Activated CD4-positive, alpha-beta memory T cell treated with anti-CD3 and anti-CD28 coated beads for 36 hours (primary cell): ENCODE measurements around the gene SGK2. TPM values are rescaled to one million over a fixed set of nuclear protein-coding genes. Genes with fewer than 3 reads are reported as not detected.

Source experiments
- CTCF ChIA-PET: fragments of 350-600 bp; sonication (Branson Sonifier 250); formaldehyde crosslinking; loops from one replicate; lab custom pipeline; 2021; ENCODE audit warnings: antibody characterized with exemption, inconsistent platforms; lab: Charles Lee
- POLR2A ChIA-PET: fragments of 350-600 bp; sonication (Branson Sonifier 250); formaldehyde crosslinking; loops from one replicate; lab custom pipeline; 2021; ENCODE audit warnings: antibody characterized with exemption; lab: Charles Lee
- DNase-seq: peaks from one replicate; pipeline ENCODE4 v3.0.0-alpha.2; 2020
- H3K27ac Mint-ChIP-seq: one replicate; pipeline ENCODE4 v1.8.0; 2021; ENCODE audit warnings: mixed read lengths
- H3K27me3 Mint-ChIP-seq: one replicate; pipeline ENCODE4 v1.8.0; 2021; ENCODE audit warnings: mixed read lengths
- H3K36me3 Mint-ChIP-seq: one replicate; pipeline ENCODE4 v1.8.0; 2021; ENCODE audit warnings: mixed read lengths
- H3K4me1 Mint-ChIP-seq: one replicate; pipeline ENCODE4 v1.8.0; 2021; ENCODE audit warnings: low read depth, mixed read lengths
- H3K4me3 Mint-ChIP-seq: one replicate; pipeline ENCODE4 v1.8.0; 2021; ENCODE audit warnings: mild to moderate bottlenecking, mixed read lengths
- H3K9me3 Mint-ChIP-seq: one replicate; pipeline ENCODE4 v1.8.0; 2021; ENCODE audit warnings: mixed read lengths
- intact Hi-C: fragments of 100-400 bp; cut with micrococcal nuclease; formaldehyde crosslinking; loops from one replicate; pipeline ENCODE4 v1.15.1; 2023
- total RNA-seq, 2 experiments: library from RNA; stranded (reverse); gene quantifications; one replicate each; pipeline ENCODE4 v1.2.3, GENCODE V29; 2021

SGK2 gene
- total RNA-seq, 2 experiments from 2014 or later, result 0.62 to 0.87 TPM

DNA sequence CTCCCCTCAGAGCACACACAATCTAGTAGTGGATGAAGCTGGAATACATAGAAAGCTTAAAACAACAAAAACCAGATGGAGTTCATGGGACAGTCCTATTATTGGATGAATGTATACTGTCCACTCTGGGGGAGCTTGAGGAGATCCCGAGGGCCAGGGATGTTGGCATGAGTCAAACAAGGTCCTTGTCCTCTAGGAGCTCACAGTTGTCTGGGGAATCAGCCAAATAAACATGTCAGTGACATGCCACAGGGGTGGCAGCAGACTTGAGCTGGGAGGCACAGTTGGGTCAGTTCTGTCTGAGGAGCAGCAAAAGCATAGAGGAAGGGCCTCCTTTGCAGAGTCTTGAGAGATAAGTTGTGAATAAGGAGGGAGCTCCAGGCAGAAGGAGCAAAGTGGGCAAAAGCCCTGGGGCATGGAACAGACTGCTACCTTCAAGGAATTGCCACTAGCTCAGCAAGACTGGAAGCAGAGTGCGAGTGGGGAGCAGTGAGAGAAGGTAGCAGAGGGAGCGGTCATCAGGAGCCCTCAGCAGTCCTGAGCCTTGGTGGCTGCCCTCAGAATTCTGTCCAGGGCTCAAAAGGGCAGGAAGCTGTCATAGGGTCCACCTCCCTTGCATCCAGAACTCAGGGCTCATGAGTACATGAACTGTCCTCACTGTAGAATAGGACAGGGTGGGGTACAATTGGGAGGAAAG, 29.2 kb upstream of the SGK2 start:
- POLR2A ChIA-PET, result no interaction called here

DNA sequence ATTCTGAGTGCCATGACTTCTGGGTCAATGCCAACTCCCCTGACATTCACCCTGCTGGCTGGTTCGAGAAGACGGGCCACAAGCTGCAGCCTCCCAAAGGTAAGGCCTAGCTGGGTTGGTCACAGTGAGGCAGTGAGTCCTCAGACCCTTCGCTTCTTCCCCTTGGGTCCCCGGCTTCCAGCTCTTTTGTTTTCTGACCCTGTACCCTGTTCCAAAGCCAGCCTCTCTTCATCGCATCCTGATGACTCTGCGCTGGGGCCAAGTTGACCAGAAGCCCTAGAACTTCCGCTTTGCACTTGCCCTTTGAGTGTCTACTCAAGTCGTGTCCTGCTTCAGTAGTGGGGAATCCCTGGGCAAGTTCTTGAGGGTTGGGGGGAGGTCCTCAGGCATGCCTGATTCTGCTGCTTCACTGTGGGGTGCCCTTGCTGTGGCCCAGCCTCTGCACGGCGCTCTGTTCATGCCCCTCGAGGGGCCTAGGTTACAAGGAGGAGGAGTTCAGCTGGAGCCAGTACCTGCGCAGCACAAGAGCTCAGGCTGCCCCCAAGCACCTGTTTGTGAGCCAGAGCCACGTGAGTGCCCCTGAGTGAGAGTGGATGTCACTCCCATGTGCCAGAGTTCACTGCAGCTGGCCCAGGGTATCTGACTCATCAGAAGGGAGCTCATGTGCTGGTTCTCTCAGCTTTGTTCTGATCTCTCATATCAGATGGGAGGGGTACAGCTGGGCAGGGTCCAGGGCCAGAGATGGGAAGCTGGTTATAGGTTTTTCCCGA, 28.3 kb upstream of the SGK2 start:
- ChIA-PET POLR2A (no interaction called here), CTCF (interaction anchor here (3.1 kb wide), 1 partner anchor 8 kb away, joined by 21 read pairs; no protein-coding TSS in a partner anchor)
- no peaks in the 10 kb centered on the region for H3K27me3 Mint-ChIP-seq

More for the DNA sequence above, 29.2 kb upstream of the SGK2 start:
- Mint-ChIP-seq H3K9me3 (no peaks in the 10 kb centered on the region), H3K4me1 (no peaks in the 10 kb centered on the region), H3K27me3 (no peaks in the 10 kb centered on the region), H3K4me3 (no peak overlapping the region), H3K27ac (no peak overlapping the region), H3K36me3 (no peaks in the 10 kb centered on the region)
- CTCF ChIA-PET, result interaction anchor here (1.1 to 3.1 kb wide), 2 partner anchors 9 to 12 kb away, joined by 3 to 21 read pairs; no protein-coding TSS in a partner anchor
- DNase-seq, result no peak
- intact Hi-C loops, result no loop called here

DNA sequence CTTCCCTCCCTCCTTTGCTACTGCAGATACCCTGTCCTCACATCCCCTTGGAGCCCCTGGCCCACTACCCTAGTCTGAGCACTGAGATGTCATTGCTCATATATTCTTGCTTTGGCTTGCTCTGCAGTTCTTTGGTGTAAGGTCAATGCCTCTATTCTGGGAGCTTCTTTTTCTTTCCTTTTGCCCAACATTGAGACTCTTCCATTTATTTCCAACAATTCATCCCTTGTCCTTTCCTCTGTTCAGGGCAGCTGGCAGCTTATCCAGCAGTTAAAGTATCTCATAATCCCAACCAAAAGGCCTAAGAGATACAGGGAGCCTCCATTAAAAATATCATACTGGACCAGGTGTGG, 27.8 kb upstream of the SGK2 start:
- Mint-ChIP-seq H3K4me3 (no peak overlapping the region), H3K4me1 (no peaks in the 10 kb centered on the region), H3K27ac (no peak overlapping the region), H3K36me3 (no peaks in the 10 kb centered on the region), H3K27me3 (no peaks in the 10 kb centered on the region), H3K9me3 (no peaks in the 10 kb centered on the region)
- ChIA-PET CTCF (no interaction called here), POLR2A (no interaction called here)
- no peak for DNase-seq
- intact Hi-C loops, result no loop called here

More for the DNA sequence above, 28.3 kb upstream of the SGK2 start:
- intact Hi-C loops, result no loop called here
- no peak for DNase-seq
- Mint-ChIP-seq H3K9me3 (no peaks in the 10 kb centered on the region), H3K36me3 (no peaks in the 10 kb centered on the region), H3K4me1 (no peaks in the 10 kb centered on the region), H3K27ac (no peak overlapping the region), H3K4me3 (no peak overlapping the region)

GRCh38 chr20:43532416-43533055, 26.3 kb upstream of the SGK2 start:
- Mint-ChIP-seq H3K4me1 (no peaks in the 10 kb centered on the region), H3K36me3 (no peaks in the 10 kb centered on the region), H3K27me3 (no peaks in the 10 kb centered on the region), H3K4me3 (no peak overlapping the region), H3K27ac (no peak overlapping the region), H3K9me3 (no peaks in the 10 kb centered on the region)
- no peak for DNase-seq
- CTCF ChIA-PET, result no interaction called here
- POLR2A ChIA-PET, result no interaction called here
- intact Hi-C loops, result no loop called here

- Mint-ChIP-seq H3K27me3 (no peaks in the 10 kb centered on the region), H3K27ac (no peak overlapping the region), H3K4me3 (no peak overlapping the region), H3K9me3 (no peaks in the 10 kb centered on the region), H3K4me1 (no peaks in the 10 kb centered on the region), H3K36me3 (no peaks in the 10 kb centered on the region)
- ChIA-PET CTCF (no interaction called here), POLR2A (no interaction called here)
- intact Hi-C loops, result no loop called here
- no peak for DNase-seq
Measured at GRCh38 chr20:43533060-43533459, 25.8 kb upstream of the SGK2 start.

DNA sequence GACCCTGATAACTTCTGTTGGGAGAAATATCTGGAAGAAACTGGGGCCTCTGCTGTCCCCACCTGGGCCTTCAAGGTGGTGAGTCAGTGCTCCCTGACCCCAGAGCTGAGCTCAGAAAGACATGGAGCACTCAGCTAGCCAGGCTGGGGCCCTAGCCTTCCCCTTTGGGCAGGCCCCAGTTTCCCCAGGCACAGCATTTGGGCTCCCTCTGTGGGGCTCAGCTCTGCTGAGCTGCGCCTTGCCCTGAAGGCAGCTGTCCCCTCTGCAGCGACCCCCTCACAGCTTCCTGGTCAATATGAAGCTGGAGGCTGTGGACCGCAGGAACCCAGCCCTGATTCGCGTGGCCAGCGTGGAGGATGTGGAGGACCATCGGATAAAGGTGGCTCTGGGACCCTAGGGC, 24.8 kb upstream of the SGK2 start:
- ChIA-PET POLR2A (no interaction called here), CTCF (interaction anchor here (9.7 kb wide), 1 partner anchor 158 kb away, joined by 86 read pairs; no protein-coding TSS in a partner anchor)
- Mint-ChIP-seq H3K36me3 (no peaks in the 10 kb centered on the region), H3K27ac (no peak overlapping the region), H3K9me3 (no peaks in the 10 kb centered on the region), H3K4me1 (no peaks in the 10 kb centered on the region), H3K4me3 (no peak overlapping the region), H3K27me3 (no peaks in the 10 kb centered on the region)
- intact Hi-C loops, result no loop called here
- no peak for DNase-seq

GRCh38 chr20:43534791-43535350, 24.0 kb upstream of the SGK2 start:
- ChIA-PET POLR2A (no interaction called here), CTCF (interaction anchor here (9.7 kb wide), 1 partner anchor 157 kb away, joined by 86 read pairs; no protein-coding TSS in a partner anchor)
- Mint-ChIP-seq H3K4me3 (no peak overlapping the region), H3K36me3 (no peaks in the 10 kb centered on the region), H3K4me1 (no peaks in the 10 kb centered on the region), H3K27me3 (no peaks in the 10 kb centered on the region), H3K27ac (no peak overlapping the region), H3K9me3 (no peaks in the 10 kb centered on the region)
- no peak for DNase-seq
- intact Hi-C loops, result loop anchor here (5.0 kb wide), 1 partner anchor 157 kb away; no protein-coding TSS in a partner anchor

DNA sequence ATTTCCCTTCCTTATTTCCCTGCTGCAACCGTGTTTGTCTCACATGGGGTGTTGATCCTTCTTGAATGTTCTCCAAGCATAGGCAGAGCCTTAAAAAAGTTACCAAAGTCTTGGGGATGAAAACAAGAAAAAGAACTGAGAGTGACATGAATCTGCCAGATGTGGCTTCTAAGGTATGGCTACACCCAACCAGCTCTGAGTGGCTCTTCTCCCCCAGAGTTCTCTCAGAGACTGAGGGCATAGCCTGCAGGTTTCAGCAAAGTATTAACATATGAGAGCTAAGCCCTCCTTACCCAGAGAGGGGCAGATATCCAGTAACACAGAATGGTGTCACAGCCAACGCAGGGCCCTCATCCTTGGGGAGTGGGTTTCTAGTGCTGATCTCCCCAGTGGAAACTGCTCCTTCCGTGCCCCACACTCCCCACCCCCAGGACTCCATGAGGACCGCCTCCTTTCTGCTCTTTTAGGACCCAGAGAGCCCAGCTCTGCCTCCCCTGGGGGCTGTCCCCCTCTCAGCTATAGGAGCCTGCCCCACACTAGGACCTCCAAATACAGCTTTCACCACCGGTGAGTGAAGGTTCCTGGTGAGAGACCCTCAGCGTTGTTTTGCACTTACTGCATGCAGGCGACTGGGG, 23.3 kb upstream of the SGK2 start:
- intact Hi-C loops, result loop anchor here (5.0 kb wide), 1 partner anchor 157 kb away; no protein-coding TSS in a partner anchor
- CTCF ChIA-PET, result interaction anchor here (1.6 to 9.7 kb wide), 2 partner anchors 38 to 157 kb away, joined by 3 to 86 read pairs; no protein-coding TSS in a partner anchor
- Mint-ChIP-seq H3K27me3 (no peaks in the 10 kb centered on the region), H3K9me3 (no peaks in the 10 kb centered on the region), H3K36me3 (no peaks in the 10 kb centered on the region), H3K4me1 (no peaks in the 10 kb centered on the region), H3K4me3 (no peak overlapping the region), H3K27ac (no peak overlapping the region)
- POLR2A ChIA-PET, result no interaction called here
- no peak for DNase-seq

- CTCF ChIA-PET, result interaction anchor here (0.8 to 9.7 kb wide), 3 partner anchors 38 to 546 kb away, joined by 3 to 86 read pairs (median 3); no protein-coding TSS in a partner anchor
- Mint-ChIP-seq H3K27ac (no peak overlapping the region), H3K9me3 (no peaks in the 10 kb centered on the region), H3K36me3 (no peaks in the 10 kb centered on the region), H3K27me3 (no peaks in the 10 kb centered on the region), H3K4me1 (no peaks in the 10 kb centered on the region), H3K4me3 (no peak overlapping the region)
- POLR2A ChIA-PET, result no interaction called here
- DNase-seq, result no peak
- intact Hi-C loops, result loop anchor here (5.0 kb wide), 1 partner anchor 156 kb away; no protein-coding TSS in a partner anchor
Measured at GRCh38 chr20:43536041-43536816, 22.6 kb upstream of the SGK2 start.

- no peaks in the 10 kb centered on the region for H3K36me3 Mint-ChIP-seq
- ChIA-PET POLR2A (no interaction called here), CTCF (interaction anchor here (0.8 to 9.7 kb wide), 7 partner anchors 8 to 557 kb away, joined by 3 to 86 read pairs (median 4); no protein-coding TSS in a partner anchor)
- intact Hi-C loops, result loop anchor here (5.0 kb wide), 1 partner anchor 155 kb away; no protein-coding TSS in a partner anchor
- H3K4me1 Mint-ChIP-seq, result no peaks in the 10 kb centered on the region
- DNase-seq, result no peak
- H3K27ac Mint-ChIP-seq, result no peak overlapping the region
- no peaks in the 10 kb centered on the region for H3K9me3 Mint-ChIP-seq
- no peak overlapping the region for H3K4me3 Mint-ChIP-seq
- H3K27me3 Mint-ChIP-seq, result no peaks in the 10 kb centered on the region
Measured at GRCh38 chr20:43536817-43537440, 21.9 kb upstream of the SGK2 start.
